ENCODE results near the gene ARHGEF1.

The ARHGEF1 gene

DNA sequence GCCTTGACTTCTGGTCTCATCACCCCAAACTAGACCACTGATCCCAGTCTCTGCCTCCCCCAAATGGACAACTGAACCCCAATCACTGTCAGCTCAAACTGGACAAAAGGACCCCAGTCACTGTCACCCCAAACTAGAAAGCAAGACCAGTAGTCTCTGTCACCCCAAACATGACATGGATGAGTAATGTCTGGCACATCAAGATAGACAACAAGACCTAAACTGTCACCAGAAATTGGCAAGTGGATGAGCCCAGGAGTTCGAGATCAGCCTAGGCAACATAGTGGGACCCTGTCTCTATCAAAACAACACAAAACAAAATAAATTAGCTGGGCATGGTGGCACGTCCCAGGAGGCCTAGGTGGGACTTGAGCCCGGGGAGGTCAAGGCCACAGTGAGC, 64.1 kb downstream of the ARHGEF1 start:
- DNase-seq: no peak

DNA sequence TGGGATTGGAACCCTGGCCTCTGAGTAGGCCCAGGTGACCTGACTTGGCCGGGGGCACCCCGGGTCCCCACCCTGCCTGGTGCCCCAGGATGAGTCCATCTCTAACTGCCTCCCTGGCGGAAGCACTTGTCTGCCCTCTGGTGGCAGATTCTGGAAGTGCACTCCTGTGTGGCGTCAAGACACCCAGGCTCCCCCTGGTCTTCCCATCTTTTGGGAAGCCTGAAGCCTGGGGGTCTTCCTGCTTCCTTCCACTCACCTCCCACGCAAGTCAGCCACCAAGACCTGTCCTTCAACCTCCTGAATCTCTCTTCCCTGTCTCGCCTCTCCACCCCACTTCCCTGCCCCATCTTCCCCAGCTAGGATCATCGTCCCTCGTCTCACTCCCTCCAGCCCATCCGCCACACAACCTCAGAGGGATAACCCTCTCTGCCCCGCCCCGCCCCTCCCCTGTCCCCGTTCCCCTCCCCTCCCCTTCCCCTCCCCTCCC, 68.7 kb downstream of the ARHGEF1 start:
- peak in 53 of 58 donors; percentile 1 to 85 (median 50) for DNase-seq

DNA sequence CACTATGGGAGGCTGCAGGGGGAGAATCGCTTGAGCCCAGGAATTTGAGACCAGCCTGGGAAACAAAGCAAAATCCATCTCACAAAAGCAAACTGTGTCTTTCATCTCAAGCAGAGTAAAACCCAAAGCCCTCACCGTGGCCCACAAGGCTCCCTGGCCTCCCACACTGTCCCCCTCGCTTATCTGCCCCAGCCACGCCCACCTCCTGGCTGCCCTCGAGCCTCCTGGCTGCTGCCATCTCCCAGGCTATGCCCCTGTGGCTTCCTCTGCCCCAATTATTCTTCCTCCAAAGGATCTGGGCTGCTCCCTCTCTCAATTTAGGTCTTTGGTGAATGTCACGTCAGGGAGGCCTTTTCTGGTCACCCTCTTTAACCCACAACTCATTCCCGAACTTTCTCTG, 72.5 kb downstream of the ARHGEF1 start:
- DNase-seq: no peak

DNA sequence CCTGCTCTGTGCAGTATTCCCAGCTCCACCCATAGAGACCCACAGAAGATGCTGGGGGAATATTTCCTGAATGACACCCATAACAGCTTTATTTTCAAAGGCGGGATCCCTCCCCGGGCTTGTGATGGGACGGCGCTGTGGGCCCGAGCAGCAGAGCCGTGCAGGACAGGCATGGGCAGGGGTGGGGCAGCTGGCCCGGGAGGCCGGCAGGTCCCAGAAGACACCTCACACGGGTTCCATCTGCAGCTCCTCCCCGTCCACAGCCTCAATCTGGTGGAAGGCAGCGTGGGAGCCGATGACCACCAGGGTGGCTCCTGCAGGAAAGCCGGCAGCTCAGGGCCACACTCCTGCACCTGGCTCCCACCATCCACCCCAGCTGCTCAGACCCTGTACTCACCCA, 73.6 kb downstream of the ARHGEF1 start:
- no peak for DNase-seq

Measured in anterior cingulate cortex (tissue), 58 donors.